Suprapubic skin (tissue), 4 donors: Measurements from ENCODE around the gene HTR3C.

Source experiments
- CTCF ChIP-seq, 2 donors: fragments of 200-600 bp in 1 of 2; fragments of 450-650 bp in 1 of 2; sonication (generic) in 1 of 2; IDR thresholded peaks; one replicate each; pipeline ENCODE4 v1.5.1; 2016 to 2019; ENCODE audit warnings: antibody characterized with exemption in 2 of 2, mild to moderate bottlenecking in 1 of 2, moderate library complexity in 1 of 2
- EP300 ChIP-seq: sonication (generic); formaldehyde crosslinking; IDR thresholded peaks from one replicate; pipeline ENCODE4 v1.6.1; 2017; ENCODE audit warnings: antibody characterized with exemption
- POLR2A ChIP-seq, 2 donors: fragments of 450-650 bp; IDR thresholded peaks; one replicate each; pipeline ENCODE4 v1.6.1; 2017; ENCODE audit warnings: antibody characterized with exemption in 2 of 2, mild to moderate bottlenecking in 2 of 2, moderate library complexity in 2 of 2
- POLR2AphosphoS5 ChIP-seq, 3 donors: sonication (generic); formaldehyde crosslinking; IDR thresholded peaks; one replicate each; pipeline ENCODE4 v1.6.1; 2017; ENCODE audit warnings: antibody characterized with exemption in 3 of 3

DNA sequence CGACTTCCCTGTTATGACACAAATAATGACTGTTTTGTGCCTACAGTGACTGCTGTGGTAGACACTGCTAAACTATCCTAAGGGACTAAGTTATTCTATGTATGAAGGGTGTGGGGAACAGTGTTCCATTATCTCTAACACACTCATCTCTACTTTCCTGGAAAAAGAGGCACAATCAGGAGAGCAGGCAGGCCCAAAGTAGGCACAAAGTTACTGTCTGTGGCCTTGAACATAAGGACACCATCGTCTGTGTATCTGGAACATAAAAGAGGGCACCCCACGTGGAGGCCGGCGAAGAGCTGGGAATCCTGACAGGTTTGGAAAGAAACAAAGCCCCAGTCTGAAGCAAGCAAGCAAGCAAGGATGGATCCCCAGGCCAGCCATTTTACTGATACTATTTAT is 36.7 kb upstream of the HTR3C start:
- TF ChIP-seq EP300 (no peak), CTCF (IDR thresholded peaks at IDR 0.05) (no peak), POLR2A (IDR thresholded peaks at IDR 0.05) (no peak), POLR2AphosphoS5 (IDR thresholded peaks at IDR 0.05) (no peak)
